RPMI7951 (cell line): ENCODE data around the gene LINC00237. TPM values are rescaled to one million over a fixed set of nuclear protein-coding genes. Genes with fewer than 3 reads are reported as not detected.

Source experiments
- DNase-seq: peaks from one replicate; pipeline ENCODE4 v3.0.0-alpha.2; 2012; ENCODE audit warnings: low read depth
- total RNA-seq: library from RNA; depleted of rRNA; stranded (reverse); fragments of >200 nt; shearing (Covaris generic); gene quantifications from 2 replicates; pipeline ENCODE4 v1.2.3, GENCODE V29; 2014

The LINC00237 gene
- total RNA-seq, 1 experiment from 2014 or later, result not detected

DNA sequence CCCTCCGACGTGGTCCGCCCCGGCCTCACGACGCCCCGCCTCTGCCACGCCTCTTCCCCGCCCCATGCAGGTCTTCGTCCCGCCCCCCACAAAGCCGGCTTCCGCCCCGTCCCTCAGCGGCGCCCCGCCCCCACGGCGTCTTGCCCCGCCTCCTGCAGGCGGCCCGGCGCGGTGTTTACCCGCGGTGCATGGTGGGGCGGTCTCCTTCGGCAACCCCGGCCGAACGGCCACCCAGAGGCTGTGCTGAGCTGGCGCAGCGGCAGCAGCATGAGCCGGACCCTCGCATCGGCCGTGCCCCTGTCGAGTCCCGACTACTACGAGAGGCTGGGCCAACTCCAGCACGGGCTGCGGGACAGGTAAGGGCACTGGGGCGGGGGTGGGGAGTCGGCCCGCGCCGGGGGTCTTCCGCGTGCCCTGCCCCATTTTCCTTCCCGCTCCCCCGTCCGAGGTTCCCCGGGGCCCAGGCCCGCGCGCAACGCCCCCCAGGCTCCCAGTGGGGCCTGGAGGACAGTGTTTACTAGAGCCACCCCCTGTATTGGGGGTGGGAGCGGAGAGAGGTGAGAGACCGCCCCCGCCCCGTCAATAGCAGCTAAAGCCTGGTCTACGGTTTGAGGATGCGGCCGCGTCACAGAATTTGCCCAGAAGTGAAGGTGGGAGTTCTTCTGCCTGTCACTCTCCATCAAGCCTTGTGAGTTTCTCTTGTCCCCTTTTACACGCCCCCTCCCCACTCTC lies 19.9 kb upstream of the LINC00237 start, which contains the start of gene KIZ:
KIZ (plus strand) TSS at position 234 of the 732 bp plus-strand sequence; CDS start at position 268, 34 bp downstream.
- DNase-seq, result peak; percentile 94

DNA sequence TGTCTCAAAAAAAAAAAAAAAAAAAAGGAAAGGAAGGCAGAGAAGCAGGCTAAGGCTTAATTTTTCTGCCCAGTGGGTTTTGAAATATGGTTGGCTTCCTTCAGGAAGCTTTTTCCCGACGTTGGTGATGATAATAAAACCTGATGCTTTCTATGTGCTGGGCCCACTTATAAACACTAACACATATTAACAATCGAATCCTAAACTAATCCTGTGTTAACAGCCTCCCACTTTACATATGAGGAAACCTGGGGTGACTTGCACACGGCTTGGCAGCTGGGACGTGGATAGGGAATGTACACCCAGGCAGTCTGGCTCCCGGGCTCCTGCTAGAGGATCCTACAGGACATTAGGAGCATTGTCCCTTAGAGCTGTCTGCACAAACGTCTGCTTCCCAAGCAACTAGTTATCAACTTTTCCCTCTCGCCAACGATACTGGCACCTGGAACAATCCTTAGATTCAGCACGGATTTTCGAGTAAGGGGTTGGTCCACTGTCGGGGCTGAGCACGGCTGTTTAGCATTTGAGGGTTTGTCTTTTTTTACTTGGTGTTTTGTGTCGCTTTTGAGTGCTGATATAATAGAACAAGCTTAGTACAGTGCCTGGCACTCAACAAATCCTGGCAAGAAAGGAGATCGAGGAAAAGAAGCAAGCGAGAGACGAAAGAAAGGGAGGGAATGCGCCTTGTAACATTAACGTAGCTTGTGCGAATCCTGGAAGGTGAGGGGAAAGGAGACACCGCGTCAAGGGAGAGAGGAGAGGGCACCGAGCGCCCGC lies 19.1 kb upstream of the LINC00237 start:
- DNase-seq, result peak; percentile 79

DNA sequence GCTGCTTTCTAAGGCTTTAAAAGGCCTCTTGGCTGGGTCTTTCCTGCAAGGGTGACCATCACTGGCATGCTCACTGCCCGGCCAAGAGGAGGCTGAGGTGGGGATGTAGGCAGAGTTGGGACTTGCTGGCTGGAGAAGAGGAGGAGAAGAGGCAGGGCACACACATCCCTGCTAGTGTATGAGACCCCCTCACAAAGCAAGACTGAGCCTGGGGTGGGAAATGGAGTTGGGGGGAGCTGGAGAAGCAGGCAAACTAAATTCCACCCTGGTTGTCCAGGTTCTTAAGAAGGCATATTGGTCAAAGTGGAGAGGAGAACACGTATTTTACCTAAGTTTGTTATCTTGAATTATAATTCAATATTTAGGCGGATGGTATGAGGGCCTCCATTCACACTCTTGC lies 18.0 kb upstream of the LINC00237 start:
- DNase-seq, result no peak

DNA sequence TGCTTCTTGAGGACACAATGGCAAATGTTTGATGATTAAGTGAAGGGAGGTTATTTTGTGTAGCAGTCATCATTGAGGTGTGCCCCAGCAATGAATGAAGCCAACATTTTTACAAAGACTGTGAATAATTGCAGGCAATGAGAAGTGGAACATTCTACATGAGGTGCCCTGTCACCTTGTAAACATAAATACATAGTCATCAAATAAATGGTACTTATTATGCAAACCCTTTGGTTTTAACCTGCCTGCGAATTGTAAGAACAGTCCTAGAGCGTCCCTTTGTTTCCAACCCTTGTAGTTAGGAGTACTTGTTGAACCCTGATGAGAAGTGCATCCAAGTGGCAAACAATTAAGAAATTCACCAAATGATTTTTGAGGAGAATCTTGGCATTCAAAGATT lies 12.6 kb upstream of the LINC00237 start:
- DNase-seq, result no peak

DNA sequence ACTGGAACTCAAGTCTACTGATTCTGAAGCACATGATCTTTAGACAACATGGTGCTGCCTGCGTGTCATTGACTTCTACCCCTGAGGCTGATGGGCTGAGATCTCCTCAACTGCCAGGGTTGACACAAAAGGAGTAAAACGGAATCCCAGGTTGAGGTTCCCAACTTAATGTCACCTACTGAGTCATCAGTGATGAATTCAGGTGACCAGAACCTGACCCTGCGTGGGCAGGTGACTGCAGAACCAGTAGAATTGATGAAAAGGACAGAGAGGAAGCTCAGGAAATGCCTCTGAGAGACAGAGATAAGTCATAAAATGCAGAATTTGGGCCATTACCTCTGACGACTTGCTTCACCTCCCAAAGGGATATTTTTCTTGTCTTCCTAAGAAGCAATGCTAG lies 12.0 kb upstream of the LINC00237 start:
- DNase-seq, result no peak

DNA sequence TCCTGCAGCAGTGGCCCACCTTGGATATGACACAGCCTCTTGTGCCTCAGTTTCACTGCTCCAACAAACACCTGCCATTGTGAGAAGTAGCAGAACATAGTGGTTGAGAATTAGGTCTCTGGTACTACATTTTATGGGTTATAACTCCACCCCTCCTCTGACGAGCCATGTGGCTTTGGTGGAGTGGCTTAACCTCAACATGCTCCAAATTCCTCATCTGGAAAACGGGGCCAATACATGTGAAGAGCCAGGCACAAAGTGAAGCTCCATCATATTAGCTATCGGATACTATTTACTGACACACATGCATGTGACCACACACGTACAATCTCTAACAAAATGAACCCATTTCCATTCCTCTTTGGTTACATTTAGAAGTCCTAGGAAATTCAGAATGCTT lies 11.4 kb upstream of the LINC00237 start:
- no peak for DNase-seq

DNA sequence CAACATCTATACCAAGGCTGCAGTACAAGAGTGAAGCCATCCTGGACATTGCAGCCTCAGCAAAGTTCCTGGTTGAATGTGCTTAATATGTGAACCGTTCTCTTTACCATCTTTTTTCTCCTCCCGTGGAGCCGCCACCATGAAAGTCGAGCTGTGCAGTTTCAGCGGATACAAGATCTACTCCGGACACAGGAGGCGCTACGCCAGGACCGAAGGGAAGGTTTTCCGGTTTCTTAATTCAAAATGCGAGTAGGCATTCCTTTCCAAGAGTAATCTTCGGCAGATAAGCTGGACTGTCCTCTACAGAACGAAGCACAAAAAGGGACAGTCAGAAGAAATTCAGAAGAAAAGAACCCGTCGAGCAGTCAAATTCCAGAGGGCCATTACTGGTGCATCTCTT lies 8.4 kb upstream of the LINC00237 start:
- DNase-seq, result no peak

DNA sequence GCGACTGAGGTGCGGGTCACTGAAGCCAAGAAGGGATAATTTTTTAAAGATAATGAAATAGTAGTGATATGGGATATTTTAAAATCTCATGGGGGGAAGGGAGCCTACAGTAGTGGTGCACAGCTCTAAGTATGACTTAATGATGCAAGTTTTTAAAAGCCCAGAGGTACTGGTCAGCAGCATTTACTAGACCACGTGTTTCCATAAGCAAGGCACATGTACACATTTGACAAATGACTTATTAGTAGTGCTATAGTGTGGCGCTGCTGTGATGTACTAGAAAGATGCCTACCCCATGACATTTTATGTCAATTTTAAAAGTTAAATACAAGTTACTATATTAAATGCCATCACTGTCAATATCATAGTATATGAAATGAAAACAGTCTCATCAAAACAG lies 7.5 kb upstream of the LINC00237 start:
- DNase-seq, result no peak

GRCh38 chr20:21111416-21111815 lies 5.3 kb upstream of the LINC00237 start:
- no peak for DNase-seq

DNA sequence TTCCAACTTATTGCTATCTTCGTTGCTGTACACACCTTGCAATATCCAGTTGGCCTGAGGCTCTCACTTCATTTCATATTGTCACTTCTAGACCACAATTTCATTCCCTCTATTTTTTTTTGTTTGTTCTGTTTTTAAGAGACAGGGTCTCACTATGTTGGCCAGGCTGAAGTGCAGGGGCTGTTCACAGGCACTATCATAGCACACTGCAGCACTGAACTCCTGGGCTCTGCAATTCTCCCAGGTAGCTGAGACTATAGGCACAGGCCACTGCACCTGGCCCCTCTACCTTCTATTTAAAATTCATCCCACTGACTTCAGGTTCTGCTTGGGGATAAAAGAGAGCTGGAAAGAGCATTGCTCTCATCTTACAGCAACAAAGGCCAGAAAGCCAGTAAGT lies 4.7 kb upstream of the LINC00237 start:
- no peak for DNase-seq

DNA sequence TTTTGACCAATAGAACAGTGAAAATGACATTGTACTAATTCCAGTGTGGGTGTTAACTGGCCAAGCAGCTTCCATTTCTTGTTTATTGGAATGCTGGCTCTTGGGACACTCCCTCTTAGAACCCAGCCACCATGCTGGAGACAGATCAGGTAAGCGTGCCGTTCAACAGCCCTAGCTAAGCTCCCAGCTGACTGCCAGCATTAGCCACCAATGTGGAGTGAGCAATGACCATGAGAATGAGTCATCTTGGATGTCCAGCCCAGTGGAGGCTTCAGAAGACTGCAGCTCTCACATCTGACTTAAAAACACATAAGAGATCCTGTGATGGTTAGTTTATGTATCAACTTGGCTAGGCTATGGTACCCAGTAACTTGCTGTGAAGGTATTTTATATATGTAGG lies 3.0 kb upstream of the LINC00237 start:
- DNase-seq, result peak; percentile 55

DNA sequence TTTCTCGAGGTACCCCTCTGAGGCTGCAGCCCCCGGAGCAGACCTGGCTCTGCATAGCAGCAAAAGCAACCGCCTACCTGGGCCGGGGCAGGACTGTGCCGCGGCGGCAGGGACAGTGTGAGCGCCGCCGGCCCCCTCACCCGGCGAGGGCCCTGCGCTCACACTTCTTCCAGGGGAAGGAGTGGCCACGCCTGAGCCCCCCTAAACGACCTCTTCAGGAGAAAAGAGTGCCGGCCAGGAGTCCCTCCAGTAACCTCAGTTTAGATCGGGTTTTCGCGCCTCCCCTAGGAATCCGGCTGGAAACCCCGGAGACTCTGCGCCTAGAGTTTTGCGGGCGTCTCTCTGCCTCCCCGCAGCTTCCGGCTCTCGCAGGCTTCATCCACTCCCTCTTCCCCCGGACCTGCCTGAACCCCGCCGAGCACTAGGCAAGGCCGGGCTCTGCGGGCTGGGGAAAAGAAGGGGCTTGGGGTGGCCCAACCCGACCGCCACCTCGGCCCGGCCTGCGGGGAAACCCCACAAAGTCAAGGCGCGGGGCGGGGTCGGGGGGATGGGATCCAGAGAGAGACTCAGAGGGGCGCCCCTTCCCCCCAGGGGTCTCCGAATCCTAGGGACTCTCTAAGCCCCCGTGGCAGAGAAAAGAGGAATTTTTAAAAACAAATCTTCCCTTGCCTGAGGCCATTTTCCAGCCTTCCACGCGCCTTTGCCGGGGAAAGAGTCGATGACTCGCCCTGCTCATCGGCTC lies 558 bp downstream of the LINC00237 start:
- peak; percentile 21 for DNase-seq

DNA sequence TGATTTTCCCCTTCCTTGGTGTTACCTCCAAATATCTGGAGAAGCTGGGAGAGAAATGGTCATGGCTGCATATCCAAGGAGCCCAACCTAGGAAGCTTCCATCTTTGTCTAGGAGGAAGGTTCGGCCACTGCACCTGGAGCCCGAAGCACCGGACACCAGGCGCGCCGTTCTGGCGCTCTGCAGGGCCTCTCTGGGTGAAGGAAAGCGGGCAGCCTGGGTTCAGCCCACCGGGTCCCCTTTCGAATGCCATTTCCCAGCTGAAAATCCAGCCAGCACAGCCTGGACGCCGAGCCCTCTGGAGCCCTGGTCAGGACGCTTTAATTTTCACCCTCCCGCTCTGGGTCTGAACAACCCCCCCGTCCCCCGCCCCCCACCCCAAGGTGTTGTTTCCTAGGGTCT lies 1.2 kb downstream of the LINC00237 start:
- no peak for DNase-seq

- no peak for DNase-seq
These were observed 1.7 kb downstream of the LINC00237 start for GRCh38 chr20:21104466-21104761.

DNA sequence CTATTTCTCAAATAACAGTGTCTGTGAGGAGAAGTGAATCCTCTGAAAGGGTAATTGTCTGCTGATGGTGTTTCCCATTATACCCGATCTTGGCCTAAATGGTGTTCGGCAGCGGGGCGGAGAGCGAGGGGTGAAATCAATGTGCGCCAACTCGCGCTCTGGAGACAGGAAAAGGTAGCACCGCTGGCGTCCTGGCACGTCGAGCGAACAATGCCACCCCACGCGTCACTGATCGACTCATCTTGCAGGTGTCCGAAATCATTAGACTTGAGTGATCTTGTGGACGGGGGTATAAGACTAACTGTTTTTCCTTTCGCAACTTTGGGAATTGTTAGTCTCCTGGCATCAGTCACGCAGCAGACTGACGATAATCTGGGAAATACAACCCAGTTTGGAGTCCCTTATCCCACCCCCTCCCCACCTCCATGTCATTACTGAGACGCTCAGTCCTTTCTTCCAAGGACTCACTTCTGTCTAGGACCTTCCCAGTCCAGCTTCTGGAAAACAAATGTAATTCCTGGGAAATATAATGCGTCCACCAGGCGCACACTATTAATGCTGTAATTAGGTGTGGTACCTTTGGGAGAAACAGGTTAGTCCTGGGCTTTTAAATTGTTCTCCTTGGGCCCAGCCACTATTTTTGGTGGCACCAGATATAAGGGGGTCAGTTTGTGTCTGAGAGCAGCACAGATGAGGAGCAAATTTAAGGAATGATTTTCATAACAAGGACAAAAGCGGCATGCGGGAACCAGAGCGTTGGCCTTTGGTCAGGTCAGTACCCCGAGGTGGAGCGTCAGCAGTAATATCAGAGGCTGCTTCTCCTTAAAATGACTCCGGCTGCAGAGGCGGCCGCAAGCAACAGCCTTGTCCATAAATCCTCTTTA lies 2.3 kb downstream of the LINC00237 start:
- DNase-seq, result no peak

GRCh38 chr20:21102603-21103311 lies 3.4 kb downstream of the LINC00237 start:
- peak; percentile 60 for DNase-seq

DNA sequence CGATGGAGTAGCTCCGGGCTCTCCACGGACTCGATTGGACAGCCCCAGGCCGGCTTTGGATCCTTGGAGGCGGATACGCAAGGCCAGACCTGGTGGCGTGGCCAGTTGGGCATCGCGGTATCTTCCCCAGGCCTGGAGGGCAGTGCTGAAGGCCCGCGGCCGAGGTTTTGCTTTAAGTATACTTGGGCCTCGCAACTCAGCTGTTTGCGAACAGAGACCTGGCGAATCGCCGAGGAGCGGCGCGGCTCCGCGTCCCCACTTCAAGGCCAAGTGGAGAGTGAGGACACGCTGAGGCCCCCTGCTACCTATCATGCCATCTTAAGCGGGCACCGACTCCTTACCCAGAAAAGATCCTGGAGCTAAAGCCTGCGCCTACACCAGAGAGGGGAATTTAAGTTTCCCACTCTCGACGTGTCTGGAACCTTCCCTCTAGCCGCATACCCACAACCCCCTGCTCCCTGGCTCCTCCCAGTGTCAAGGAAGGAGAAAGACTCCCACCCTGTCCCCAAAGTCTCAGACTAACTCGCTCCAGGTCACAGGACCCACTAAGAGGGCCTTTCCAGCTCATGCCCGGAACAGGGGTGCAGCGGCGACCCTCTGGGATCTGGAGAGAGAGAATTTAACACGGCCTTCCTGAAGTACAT lies 4.1 kb downstream of the LINC00237 start:
- DNase-seq, result peak; percentile 42

DNA sequence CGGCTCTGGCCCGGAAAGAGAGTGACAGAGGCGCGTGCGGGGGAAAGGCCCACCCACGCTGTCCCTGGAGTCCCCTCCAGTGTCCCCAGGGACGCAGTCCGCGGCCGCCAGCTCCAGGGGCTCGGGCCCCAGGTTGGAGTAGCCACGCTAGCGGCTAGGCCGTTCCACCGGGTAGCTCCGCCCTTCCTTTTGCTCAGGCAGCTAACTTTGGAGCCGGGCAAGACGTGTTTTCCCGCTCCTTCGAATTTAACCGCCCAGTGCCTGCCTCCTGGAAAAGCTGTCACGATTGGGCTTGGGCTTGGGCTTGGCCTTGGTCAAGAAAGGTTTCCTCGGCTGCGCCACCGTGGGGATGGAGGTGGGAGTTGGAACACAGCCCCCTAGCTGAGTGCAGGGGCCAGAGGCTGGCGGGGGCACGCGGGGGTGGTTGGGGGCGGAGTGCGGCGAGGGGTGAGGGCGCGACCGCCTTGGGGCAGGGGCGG lies 4.7 kb downstream of the LINC00237 start:
- peak; percentile 51 for DNase-seq

- DNase-seq, result peak; percentile 15
These were observed 5.3 kb downstream of the LINC00237 start for GRCh38 chr20:21100578-21101452.
